ENCODE measurements around the gene C3orf49.

GRCh38 chr3:63891518-63891917 lies 72.4 kb downstream of the C3orf49 start:
- TF ChIP-seq CTCF (conservative IDR thresholded peaks at IDR 0.05; ENCODE audit: low read length): no peak
- TF ChIP-seq EZH2phosphoT487 (IDR thresholded peaks at IDR 0.05; ENCODE audit: borderline replicate concordance, low read depth, low read length): no peak
